ENCODE measurements around the gene AQP3.
"Not testable (repeated sequence)": the region's sequence is repeated elsewhere in the genome, so short reads cannot be mapped to it uniquely, and the experiment has no call there.

GRCh38 chr9:33395159-33395879 lies 52.1 kb downstream of the AQP3 start:
- TF ChIP-seq CTCF (IDR thresholded peaks at IDR 0.05); EP300 (IDR thresholded peaks at IDR 0.05; ENCODE audit: low read depth): not testable (repeated sequence)
- peak; percentile 12 for TF ChIP-seq POLR2A (IDR thresholded peaks at IDR 0.05)
- TF ChIP-seq POLR2AphosphoS5 (IDR thresholded peaks at IDR 0.05), result peak in 2 of 3 donors; percentile 23 to 35
